GM12878 (cell line): ENCODE data around the gene SLC38A7.

Source experiments
- MYC ChIP-seq: IDR thresholded peaks from 2 replicates; pipeline ENCODE4 v1.6.1; 2011; ENCODE audit warnings: mild to moderate bottlenecking, low read length, moderate library complexity, inconsistent platforms; ENCODE audit not compliant: insufficient read depth, insufficient replicate concordance, insufficient read length, severe bottlenecking
- ZZZ3 ChIP-seq: IDR thresholded peaks from 2 replicates; pipeline ENCODE4 v1.6.1; 2011; ENCODE audit warnings: low read depth; ENCODE audit not compliant: control insufficient read depth, insufficient read length
- TF ChIP-seq, protein P1 (sequence below): IDR thresholded peaks from 2 replicates; pipeline ENCODE4 v1.6.1; 2012; ENCODE audit warnings: low read length, inconsistent platforms
- TF ChIP-seq, protein P2 (sequence below), 3 experiments: IDR thresholded peaks in 2 of 3; conservative IDR thresholded peaks in 1 of 3; 2 replicates each; pipeline ENCODE4 v1.5.1; 2011; ENCODE audit warnings: low read depth in 3 of 3, low read length in 3 of 3, mild to moderate bottlenecking in 3 of 3, control low read depth in 2 of 3, moderate library complexity in 2 of 3, inconsistent platforms in 1 of 3, mixed read lengths in 1 of 3; ENCODE audit not compliant: control insufficient read depth in 2 of 3, insufficient read depth in 1 of 3; ENCODE audit errors: extremely low read depth in 1 of 3

DNA sequence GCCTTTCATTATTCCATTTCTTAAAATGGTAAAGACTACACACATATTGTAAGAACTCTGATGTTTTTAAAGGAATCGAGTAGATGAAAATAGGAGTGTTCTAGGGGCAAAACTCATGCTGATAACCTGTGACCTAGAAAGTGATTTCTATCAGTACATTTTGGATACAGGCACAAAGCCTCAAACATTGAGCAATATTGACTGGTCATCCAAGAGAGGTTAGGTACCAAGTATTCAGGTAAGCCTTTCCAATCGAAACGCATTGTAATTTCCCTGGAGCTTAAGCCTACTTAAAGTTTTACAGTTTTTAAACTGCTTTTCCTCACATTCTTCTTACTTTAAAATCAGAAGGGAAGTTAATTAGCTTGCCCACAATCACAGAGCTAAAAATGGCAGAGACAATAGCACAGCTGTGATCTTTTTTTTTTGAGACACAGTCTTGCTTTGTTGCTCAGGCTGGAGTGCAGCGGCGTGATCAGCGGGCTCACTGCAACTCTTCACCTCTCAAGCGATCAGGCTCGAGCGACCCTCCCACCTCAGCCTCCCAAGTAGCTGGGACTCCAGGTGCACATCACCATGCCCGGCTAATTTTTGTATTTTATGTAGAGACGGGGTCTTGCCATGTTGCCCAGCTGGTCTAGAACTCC is 46.3 kb upstream of the SLC38A7 start:
- TF ChIP-seq, protein P1, sequence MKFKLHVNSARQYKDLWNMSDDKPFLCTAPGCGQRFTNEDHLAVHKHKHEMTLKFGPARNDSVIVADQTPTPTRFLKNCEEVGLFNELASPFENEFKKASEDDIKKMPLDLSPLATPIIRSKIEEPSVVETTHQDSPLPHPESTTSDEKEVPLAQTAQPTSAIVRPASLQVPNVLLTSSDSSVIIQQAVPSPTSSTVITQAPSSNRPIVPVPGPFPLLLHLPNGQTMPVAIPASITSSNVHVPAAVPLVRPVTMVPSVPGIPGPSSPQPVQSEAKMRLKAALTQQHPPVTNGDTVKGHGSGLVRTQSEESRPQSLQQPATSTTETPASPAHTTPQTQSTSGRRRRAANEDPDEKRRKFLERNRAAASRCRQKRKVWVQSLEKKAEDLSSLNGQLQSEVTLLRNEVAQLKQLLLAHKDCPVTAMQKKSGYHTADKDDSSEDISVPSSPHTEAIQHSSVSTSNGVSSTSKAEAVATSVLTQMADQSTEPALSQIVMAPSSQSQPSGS = no peak
- no peak for TF ChIP-seq ZZZ3
- TF ChIP-seq, protein P2, sequence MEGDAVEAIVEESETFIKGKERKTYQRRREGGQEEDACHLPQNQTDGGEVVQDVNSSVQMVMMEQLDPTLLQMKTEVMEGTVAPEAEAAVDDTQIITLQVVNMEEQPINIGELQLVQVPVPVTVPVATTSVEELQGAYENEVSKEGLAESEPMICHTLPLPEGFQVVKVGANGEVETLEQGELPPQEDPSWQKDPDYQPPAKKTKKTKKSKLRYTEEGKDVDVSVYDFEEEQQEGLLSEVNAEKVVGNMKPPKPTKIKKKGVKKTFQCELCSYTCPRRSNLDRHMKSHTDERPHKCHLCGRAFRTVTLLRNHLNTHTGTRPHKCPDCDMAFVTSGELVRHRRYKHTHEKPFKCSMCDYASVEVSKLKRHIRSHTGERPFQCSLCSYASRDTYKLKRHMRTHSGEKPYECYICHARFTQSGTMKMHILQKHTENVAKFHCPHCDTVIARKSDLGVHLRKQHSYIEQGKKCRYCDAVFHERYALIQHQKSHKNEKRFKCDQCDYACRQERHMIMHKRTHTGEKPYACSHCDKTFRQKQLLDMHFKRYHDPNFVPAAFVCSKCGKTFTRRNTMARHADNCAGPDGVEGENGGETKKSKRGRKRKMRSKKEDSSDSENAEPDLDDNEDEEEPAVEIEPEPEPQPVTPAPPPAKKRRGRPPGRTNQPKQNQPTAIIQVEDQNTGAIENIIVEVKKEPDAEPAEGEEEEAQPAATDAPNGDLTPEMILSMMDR (IDR thresholded peaks at IDR 0.05 in 2 of 3, conservative IDR thresholded peaks at IDR 0.05 in 1 of 3; ENCODE audit: control insufficient read depth in 2 of 3, extremely low read depth in 1 of 3, insufficient read depth in 1 of 3, low read depth in 3 of 3, low read length in 3 of 3) = no peak
- TF ChIP-seq MYC = no peak
